Activated CD8-positive, alpha-beta memory T cell treated with anti-CD3 and anti-CD28 coated beads, Interleukin-2, amount 10 ng/mL, durations not matched to agents 7 days and 5 days (primary cell): ENCODE results near the gene TMEM217. TPM values are rescaled to one million over a fixed set of nuclear protein-coding genes. Genes with fewer than 3 reads are reported as not detected.
A peak's percentile ranks its signal among the peaks of the same experiment; 100 is the strongest.

Source experiments
- ATAC-seq: fragments of 150-1000 bp; cut with Tn5 transposase; one replicate; pipeline ENCODE4 v1.10.0; 2021; ENCODE audit warnings: moderate library complexity
- CTCF ChIA-PET: fragments of 350-600 bp; sonication (Branson Sonifier 250); formaldehyde crosslinking; loops from one replicate; lab custom pipeline; 2021; ENCODE audit warnings: antibody characterized with exemption; lab: Charles Lee
- DNase-seq: peaks from one replicate; pipeline ENCODE4 v3.0.0-alpha.2; 2020
- H3K27ac Mint-ChIP-seq: one replicate; pipeline ENCODE4 v1.8.0; 2021; ENCODE audit warnings: mild to moderate bottlenecking, mixed read lengths
- H3K27me3 Mint-ChIP-seq: one replicate; pipeline ENCODE4 v1.8.0; 2021; ENCODE audit warnings: mixed read lengths
- H3K36me3 Mint-ChIP-seq: one replicate; pipeline ENCODE4 v1.8.0; 2021; ENCODE audit warnings: mild to moderate bottlenecking, mixed read lengths
- H3K4me1 Mint-ChIP-seq: one replicate; pipeline ENCODE4 v1.8.0; 2021; ENCODE audit warnings: mixed read lengths
- H3K4me3 Mint-ChIP-seq: one replicate; pipeline ENCODE4 v1.8.0; 2021; ENCODE audit warnings: mild to moderate bottlenecking, moderate library complexity, mixed read lengths
- H3K9me3 Mint-ChIP-seq: one replicate; pipeline ENCODE4 v1.8.0; 2022; ENCODE audit warnings: low read depth, mixed read lengths
- total RNA-seq, 2 experiments: library from RNA; stranded (reverse); gene quantifications; one replicate each; pipeline ENCODE4 v1.2.3, GENCODE V29; 2021

Gene TMEM217
- total RNA-seq, 2 experiments from 2014 or later = 2.7 to 5.7 TPM

DNA sequence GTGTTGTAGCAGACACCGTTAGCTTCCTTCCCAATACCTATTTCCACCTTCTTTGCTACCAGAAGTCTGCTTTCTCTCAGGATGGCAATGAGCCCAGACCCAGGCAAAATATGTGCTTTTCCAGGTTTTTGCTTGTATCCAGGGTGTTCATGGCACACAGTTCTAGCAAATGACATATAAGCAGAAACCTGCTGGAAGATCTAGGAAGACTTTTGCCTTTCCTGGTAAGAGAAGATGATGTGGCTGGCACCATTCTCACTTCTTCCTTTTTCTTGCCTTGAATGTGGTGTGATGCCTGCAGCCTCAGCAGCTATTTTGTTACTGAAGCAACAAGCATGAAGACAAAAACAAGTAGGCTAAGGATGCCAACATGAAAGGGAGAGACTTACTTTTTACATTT lies 19.6 kb downstream of the TMEM217 start:
- CTCF ChIA-PET = interaction anchor here (1.0 to 1.8 kb wide), 5 partner anchors 16 to 220 kb away, joined by 3 to 6 read pairs (median 4); no protein-coding TSS in a partner anchor
- no peaks in the 10 kb centered on the region for H3K9me3 Mint-ChIP-seq
- no peaks in the 10 kb centered on the region for H3K27me3 Mint-ChIP-seq
- H3K4me3 Mint-ChIP-seq = no peak overlapping the region
- ATAC-seq (no peak), DNase-seq (no peak)
- H3K36me3 Mint-ChIP-seq = peaks cover 2% of the 10 kb centered on the region
- no peak overlapping the region for H3K27ac Mint-ChIP-seq
- H3K4me1 Mint-ChIP-seq = peaks cover 31% of the 10 kb centered on the region

DNA sequence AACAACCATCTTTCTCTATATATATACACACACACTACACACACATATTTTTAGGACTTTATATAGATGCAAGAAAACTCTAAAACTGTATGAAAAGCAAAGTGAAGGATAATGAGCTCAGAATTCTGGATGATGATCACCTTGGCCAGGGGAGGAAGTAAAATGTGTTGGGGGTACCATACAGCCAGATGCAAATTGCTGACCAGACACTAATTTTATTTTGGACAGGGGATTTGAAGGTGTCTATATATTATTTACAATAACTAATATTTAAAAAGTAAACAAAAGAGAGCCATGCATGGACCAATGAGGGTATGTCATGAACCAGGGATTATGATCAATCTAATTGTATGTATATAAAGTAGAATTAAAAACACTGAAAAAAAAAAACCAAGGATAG lies 20.2 kb downstream of the TMEM217 start:
- no peak for ATAC-seq
- Mint-ChIP-seq H3K36me3 (peaks cover 2% of the 10 kb centered on the region), H3K4me3 (no peak overlapping the region), H3K9me3 (no peaks in the 10 kb centered on the region), H3K4me1 (peaks cover 30% of the 10 kb centered on the region), H3K27me3 (no peaks in the 10 kb centered on the region), H3K27ac (no peak overlapping the region)
- CTCF ChIA-PET = interaction anchor here (1.0 to 1.8 kb wide), 6 partner anchors 15 to 220 kb away, joined by 3 to 6 read pairs (median 4); no protein-coding TSS in a partner anchor
- DNase-seq = no peak

DNA sequence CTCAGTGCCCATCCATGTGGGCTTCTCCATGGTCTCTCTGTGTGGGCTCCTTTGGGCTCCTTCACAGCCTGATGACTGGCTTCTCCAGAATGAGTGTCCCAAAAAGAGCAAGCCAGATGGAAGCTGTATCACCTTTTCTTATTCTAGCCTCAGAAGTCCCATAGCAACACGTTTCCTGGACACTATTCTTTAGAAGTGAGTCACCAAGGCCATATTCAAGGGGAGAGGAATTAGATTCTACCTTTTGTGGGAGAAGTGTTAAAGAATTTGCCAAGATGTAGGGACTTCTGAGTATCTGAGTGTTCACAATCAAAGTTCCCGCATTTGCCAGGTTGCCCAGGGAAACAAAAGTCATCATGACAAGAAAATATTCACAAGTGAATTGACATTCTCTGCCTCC lies 21.0 kb downstream of the TMEM217 start:
- ATAC-seq = no peak
- DNase-seq = no peak
- H3K36me3 Mint-ChIP-seq = peaks cover 2% of the 10 kb centered on the region
- no peak overlapping the region for H3K4me3 Mint-ChIP-seq
- no peaks in the 10 kb centered on the region for H3K27me3 Mint-ChIP-seq
- CTCF ChIA-PET = interaction anchor here (0.7 to 1.8 kb wide), 3 partner anchors 13 to 67 kb away, joined by 3 to 4 read pairs (median 3); no protein-coding TSS in a partner anchor
- H3K27ac Mint-ChIP-seq = no peak overlapping the region
- H3K4me1 Mint-ChIP-seq = peaks cover 27% of the 10 kb centered on the region
- no peaks in the 10 kb centered on the region for H3K9me3 Mint-ChIP-seq

DNA sequence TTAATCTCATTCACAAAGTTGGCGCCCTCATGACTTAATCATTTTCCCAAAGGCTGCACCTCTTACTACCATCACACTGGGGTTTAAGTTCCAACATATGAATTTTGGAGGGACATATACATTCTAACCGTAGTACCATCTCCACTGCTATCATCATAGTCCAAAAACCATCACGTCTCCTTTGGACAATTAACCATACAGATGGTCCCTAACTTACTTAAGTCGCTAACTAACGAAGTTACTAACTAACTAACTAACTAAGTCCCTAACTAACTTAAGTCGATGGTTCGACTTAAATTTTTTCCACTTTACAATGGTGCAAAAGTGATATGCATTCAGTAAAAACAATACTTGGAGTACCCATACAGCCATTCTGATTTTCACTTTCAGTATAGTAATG lies 24.4 kb downstream of the TMEM217 start:
- Mint-ChIP-seq H3K4me3 (no peak overlapping the region), H3K27me3 (no peaks in the 10 kb centered on the region), H3K27ac (no peak overlapping the region), H3K36me3 (peaks cover 2% of the 10 kb centered on the region), H3K9me3 (no peaks in the 10 kb centered on the region), H3K4me1 (peaks cover 24% of the 10 kb centered on the region)
- ATAC-seq (no peak), DNase-seq (no peak)
- CTCF ChIA-PET = interaction anchor here (1.0 kb wide), 1 partner anchor 13 kb away, joined by 3 read pairs; no protein-coding TSS in a partner anchor

DNA sequence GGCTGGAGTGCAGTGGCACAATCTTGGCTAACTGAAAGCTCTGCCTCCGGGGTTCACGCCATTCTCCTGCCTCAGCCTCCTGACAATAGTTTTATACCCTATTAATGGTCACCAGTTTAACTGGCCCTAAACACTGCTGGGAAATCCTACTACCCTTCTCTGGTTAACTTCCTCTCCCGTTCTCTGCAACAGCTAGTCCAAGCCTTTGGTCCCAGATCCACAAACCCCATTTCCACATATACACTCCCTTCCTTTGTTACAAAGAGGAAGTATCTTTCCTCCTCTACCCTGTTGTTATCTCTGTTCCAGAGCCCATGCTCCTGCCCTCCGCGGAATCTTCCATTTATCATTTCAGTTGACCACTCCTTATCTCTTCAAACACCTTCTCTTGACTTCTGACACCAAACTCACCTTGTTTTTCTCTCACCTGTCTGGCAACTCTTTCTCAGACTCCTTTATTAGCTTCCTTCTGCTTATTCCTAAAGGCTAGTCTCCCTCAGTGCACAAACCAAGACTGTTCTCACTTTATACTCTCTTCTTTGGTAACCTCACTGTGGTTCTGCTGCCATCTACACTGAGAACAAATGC lies 25.4 kb downstream of the TMEM217 start:
- H3K27ac Mint-ChIP-seq = no peak overlapping the region
- peaks cover 17% of the 10 kb centered on the region for H3K4me1 Mint-ChIP-seq
- DNase-seq (peak; percentile 14), ATAC-seq (no peak)
- H3K27me3 Mint-ChIP-seq = no peaks in the 10 kb centered on the region
- H3K36me3 Mint-ChIP-seq = peaks cover 2% of the 10 kb centered on the region
- no peak overlapping the region for H3K4me3 Mint-ChIP-seq
- CTCF ChIA-PET = interaction anchor here (1.0 to 1.4 kb wide), 2 partner anchors 14 to 22 kb away, joined by 3 read pairs; no protein-coding TSS in a partner anchor
- no peaks in the 10 kb centered on the region for H3K9me3 Mint-ChIP-seq

DNA sequence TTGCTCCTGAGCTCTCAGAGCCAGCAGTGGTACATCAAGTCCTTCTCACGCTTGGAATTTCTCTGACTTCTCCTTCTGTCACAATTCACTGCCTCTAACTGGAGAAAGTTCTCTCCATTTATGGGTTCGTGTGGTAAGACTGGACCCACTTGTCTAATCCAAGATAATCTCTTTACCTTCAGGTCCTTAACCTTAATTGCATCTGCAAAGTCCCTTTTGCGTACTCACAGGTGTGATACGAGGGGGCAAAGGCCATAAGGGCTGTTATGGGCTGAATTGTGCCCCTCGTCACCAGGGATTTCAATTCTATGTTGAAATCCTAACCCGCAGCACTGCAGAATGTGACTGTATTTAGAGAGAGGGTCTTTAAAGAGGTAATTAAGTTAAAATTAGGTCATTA lies 27.8 kb downstream of the TMEM217 start:
- Mint-ChIP-seq H3K4me1 (peaks cover 9% of the 10 kb centered on the region), H3K27me3 (no peaks in the 10 kb centered on the region), H3K9me3 (no peaks in the 10 kb centered on the region), H3K36me3 (peaks cover 2% of the 10 kb centered on the region), H3K4me3 (no peak overlapping the region), H3K27ac (no peak overlapping the region)
- peak; percentile 33 for DNase-seq
- ATAC-seq = no peak
- CTCF ChIA-PET = no interaction called here

DNA sequence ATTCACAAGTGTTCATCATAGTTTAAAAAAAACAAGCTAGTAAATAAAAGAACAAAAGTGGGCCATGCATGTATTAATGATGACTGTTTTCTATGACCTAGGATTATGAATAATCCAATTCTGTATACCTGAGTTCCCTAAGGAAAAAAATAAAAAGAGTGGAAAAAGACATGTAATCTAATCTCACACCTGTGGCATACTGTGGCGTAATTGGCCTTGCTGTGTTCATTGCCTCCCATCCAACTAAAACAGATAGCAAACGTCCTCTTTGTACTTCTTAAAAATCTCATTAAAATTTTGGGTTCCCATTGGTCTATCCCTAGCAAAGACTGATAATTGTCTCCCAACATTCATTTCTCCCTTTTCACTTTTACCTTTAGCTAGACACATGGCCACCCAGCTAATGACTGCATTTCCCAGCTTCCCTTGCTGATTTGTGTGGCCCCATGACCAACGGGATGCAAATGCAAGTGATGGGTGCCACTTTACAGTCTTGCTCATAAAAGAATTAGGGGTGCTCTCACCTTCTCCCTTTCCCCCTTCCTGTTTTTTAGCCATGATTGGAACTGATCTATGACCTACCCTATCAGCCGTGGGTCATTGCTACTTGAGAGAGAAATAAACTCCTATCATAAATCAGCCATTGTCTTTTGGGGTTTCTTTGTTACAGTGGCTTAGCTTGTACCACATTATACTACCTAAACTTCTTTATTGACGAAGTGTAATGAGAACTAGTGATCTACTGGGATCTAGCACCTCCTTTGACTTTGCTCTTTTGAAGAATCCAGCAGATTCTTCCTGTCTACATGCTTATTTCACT lies 32.4 kb downstream of the TMEM217 start:
- no peaks in the 10 kb centered on the region for H3K36me3 Mint-ChIP-seq
- CTCF ChIA-PET = interaction anchor here (0.6 to 6.4 kb wide), 3 partner anchors 77 to 206 kb away, joined by 3 to 38 read pairs (median 3); no protein-coding TSS in a partner anchor
- no peak overlapping the region for H3K27ac Mint-ChIP-seq
- H3K4me3 Mint-ChIP-seq = no peak overlapping the region
- ATAC-seq (no peak), DNase-seq (no peak)
- no peaks in the 10 kb centered on the region for H3K27me3 Mint-ChIP-seq
- H3K9me3 Mint-ChIP-seq = no peaks in the 10 kb centered on the region
- peaks cover 24% of the 10 kb centered on the region for H3K4me1 Mint-ChIP-seq

DNA sequence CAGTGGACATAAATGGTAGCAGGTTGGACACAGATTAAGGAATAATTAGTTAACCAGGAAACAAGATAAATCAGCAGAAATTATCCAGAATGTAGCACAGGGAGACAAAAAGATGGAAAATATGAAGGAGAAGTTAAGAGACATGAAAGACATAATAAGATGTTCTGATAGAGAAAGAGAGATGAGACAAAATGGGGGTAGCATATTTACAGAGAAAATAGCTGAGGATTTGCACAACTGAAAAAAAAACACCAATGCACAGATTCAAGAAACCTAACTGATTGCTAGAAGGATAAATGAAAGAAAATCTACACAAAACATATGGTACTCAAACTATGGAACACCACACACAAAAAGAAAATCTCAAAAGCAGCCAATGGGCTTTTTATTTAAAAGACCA lies 35.0 kb downstream of the TMEM217 start:
- CTCF ChIA-PET = interaction anchor here (0.6 to 6.4 kb wide), 4 partner anchors 12 to 203 kb away, joined by 3 to 38 read pairs (median 8); no protein-coding TSS in a partner anchor
- ATAC-seq = no peak
- no peaks in the 10 kb centered on the region for H3K27me3 Mint-ChIP-seq
- DNase-seq = no peak
- no peak overlapping the region for H3K27ac Mint-ChIP-seq
- no peaks in the 10 kb centered on the region for H3K9me3 Mint-ChIP-seq
- no peaks in the 10 kb centered on the region for H3K36me3 Mint-ChIP-seq
- peaks cover 24% of the 10 kb centered on the region for H3K4me1 Mint-ChIP-seq
- peak overlapping the region; percentile 79 for H3K4me3 Mint-ChIP-seq

DNA sequence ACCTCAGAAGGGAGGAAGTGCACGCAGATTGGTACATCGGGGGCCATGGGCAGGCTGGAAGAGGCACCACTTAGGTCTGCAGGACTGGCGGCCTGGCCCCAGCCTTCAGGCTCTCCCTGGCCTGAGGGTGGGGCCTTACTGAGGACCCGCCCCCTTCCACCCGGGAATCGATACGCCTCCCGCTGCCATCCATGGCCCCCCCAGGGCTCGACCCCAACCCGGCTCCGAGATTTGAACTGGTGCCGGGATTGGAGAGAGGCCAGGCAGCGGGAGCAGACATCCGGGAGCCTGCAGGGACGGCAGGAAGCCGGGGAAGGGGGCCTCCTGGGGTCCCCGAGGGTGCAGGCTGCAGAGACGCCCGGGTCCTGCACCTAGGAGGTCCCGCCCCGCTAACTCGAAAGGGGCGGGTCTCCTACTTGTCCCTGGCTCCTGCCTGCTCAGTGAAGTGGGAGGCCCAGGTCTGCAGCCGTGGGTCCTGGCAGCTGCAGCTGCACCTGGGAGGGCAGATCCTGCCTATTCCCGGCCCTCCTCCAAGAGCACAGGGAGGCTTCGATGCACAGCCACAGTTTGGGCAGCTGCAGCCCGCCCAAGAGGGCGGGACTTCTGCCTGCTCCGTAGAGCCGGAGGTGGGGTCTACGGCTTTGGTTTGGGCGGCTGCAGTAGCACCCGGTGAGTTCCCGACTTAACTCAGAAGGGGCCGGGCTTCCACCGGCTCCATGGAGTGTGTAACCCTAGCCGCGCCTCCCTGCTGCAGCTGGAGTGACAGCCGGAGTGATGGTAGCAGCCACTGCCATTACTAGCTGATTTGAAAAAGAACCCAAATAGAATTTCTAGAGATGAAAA lies 35.6 kb downstream of the TMEM217 start:
- H3K27me3 Mint-ChIP-seq = no peaks in the 10 kb centered on the region

DNA sequence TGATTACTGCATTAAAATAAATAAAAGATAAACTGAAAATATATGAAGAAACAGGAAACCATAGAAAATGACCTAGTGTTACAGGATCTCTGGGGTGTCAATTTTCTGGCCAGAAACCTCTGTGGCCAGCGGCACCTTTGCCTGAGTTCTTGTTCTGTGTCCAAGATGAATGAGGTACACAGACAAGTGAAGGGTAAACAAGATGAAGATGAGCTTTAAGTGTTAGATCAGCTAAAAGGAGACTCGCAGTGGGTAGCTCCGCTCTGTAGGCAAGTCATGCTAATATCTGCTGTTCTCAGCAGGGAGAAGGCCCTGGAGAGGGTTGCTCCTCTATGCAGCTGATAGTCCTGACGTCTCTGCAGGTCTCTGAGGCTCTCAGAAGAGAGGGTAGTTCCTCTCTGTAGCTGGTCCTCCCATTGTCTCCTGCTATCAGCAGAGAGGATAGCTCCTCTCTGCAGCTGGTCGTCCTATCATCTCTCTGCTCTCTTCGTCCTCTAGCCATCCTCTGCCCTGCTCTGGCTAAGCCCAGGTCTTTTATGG lies 36.3 kb downstream of the TMEM217 start:
- Mint-ChIP-seq H3K27ac (peak overlapping the region; percentile 70), H3K4me1 (peaks cover 24% of the 10 kb centered on the region), H3K4me3 (peak overlapping the region; percentile 79), H3K27me3 (no peaks in the 10 kb centered on the region), H3K36me3 (no peaks in the 10 kb centered on the region), H3K9me3 (no peaks in the 10 kb centered on the region)
- CTCF ChIA-PET = interaction anchor here (1.1 to 6.4 kb wide), 5 partner anchors 11 to 202 kb away, joined by 3 to 38 read pairs (median 12); no protein-coding TSS in a partner anchor
- DNase-seq (no peak), ATAC-seq (no peak)

More for the DNA sequence above, 35.6 kb downstream of the TMEM217 start:
- H3K27ac Mint-ChIP-seq = peak overlapping the region; percentile 71
- H3K9me3 Mint-ChIP-seq = no peaks in the 10 kb centered on the region
- no peaks in the 10 kb centered on the region for H3K36me3 Mint-ChIP-seq
- peak; percentile 95 for ATAC-seq
- peak overlapping the region; percentile 79 for H3K4me3 Mint-ChIP-seq
- CTCF ChIA-PET = interaction anchor here (0.6 to 6.4 kb wide), 7 partner anchors 11 to 202 kb away, joined by 3 to 38 read pairs (median 4); no protein-coding TSS in a partner anchor
- H3K4me1 Mint-ChIP-seq = peaks cover 24% of the 10 kb centered on the region
- DNase-seq = peak; percentile 89

DNA sequence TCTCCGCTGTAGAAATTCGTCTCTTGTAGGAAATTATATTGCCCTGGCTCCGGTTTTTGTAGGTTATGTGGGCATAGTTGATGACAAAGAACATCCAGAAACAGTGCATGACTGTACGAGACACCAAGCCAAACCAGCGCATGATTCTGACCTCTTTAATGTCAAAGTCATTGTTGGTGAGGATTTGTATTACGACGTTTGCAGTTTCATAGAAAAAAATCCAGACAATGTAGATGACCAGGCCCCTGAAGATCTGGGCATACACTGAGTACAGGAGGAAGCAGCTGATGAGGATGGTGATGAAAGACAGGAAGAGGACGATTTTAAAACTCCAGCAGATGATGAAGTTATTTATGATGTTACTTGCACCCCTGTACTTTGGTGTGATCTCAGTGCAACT lies 39.4 kb downstream of the TMEM217 start:
- H3K36me3 Mint-ChIP-seq = no peaks in the 10 kb centered on the region
- H3K9me3 Mint-ChIP-seq = no peaks in the 10 kb centered on the region
- DNase-seq = no peak
- no peaks in the 10 kb centered on the region for H3K27me3 Mint-ChIP-seq
- no peak overlapping the region for H3K4me3 Mint-ChIP-seq
- H3K4me1 Mint-ChIP-seq = peaks cover 24% of the 10 kb centered on the region
- H3K27ac Mint-ChIP-seq = no peak overlapping the region
- CTCF ChIA-PET = interaction anchor here (2.3 kb wide), 1 partner anchor 200 kb away, joined by 14 read pairs; no protein-coding TSS in a partner anchor
- no peak for ATAC-seq

DNA sequence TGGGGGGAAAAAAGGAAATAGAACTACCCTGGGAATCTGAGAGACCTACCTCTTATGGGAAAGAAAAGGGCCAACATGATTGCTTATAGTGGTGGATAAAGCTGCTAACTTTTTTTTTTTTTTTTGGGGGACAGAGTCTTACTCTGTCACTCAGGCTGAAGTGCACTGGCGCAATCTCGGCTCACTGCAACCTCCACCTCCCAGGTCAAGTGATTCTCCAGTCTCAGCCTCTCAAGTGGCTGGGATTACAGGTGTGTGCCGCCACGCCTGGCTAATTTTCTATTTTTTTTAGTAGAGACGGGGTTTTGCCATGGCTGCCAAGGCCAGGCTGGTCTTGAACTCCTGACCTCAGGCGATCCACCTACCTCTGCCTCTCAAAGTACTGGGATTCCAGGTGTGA lies 39.9 kb downstream of the TMEM217 start:
- Mint-ChIP-seq H3K9me3 (no peaks in the 10 kb centered on the region), H3K4me1 (peaks cover 23% of the 10 kb centered on the region), H3K27ac (no peak overlapping the region), H3K27me3 (no peaks in the 10 kb centered on the region), H3K36me3 (no peaks in the 10 kb centered on the region), H3K4me3 (no peak overlapping the region)
- CTCF ChIA-PET = interaction anchor here (21.2 kb wide), 1 partner anchor 193 kb away, joined by 899 read pairs; no protein-coding TSS in a partner anchor
- DNase-seq (no peak), ATAC-seq (no peak)
